Stimulated activated CD8-positive, alpha-beta memory T cell treated with anti-CD3 and anti-CD28 coated beads, Interleukin-7, amount 100 ng/mL, for 24 hours (primary cell): Measurements from ENCODE around the gene KIAA0513.
"Not testable (repeated sequence)": the region's sequence is repeated elsewhere in the genome, so short reads cannot be mapped to it uniquely, and the experiment has no call there.

Experiments used
- DNase-seq: peaks from one replicate; pipeline ENCODE4 v3.0.0-alpha.2; 2020; ENCODE audit warnings: low read depth

The KIAA0513 gene

DNA sequence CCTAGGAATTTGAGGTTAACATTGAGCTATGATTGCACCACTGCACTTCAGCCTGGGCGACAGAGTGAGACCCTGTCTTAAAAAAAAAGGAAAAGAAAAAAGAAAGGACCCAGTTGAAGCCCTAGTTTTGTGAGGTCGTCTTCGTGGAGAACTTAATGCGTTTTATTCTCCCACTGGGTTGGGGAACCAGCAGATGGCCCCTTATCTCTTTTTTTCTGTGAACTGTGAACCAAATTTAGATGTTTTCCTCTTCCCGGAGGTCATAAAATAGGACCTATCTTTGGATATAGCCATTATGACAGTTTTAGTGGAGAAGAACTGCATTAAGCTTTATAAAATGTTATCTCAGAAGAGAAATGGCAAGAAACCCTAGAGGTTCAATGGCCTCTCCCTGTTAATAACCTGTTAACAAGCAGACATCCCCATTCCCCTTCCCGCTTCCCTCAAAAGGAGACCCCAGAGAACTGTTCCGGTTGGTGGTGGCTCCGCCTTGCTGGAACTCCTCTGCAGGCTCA lies 23.5 kb downstream of the KIAA0513 start:
- DNase-seq, result no peak

DNA sequence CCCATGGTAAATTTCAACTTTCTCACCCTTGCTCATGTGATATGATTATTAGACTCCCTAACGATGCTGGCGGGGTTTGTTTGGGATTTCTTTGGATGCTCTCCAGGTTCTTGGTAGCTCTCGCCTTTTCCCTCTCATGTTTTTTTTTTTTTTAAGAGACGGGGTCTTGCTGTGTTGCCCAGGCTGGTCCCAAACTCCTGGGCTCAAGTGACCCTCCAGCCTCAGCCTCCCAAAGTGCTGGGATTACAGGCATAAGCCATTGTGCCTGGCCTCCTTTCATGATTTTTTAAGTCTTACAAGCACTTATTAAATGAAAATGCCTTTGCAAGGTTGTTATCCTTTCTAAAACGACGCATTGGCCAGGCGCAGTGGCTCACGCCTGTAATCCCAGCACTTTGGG lies 24.1 kb downstream of the KIAA0513 start:
- no peak for DNase-seq

- DNase-seq, result no peak
These were observed 24.9 kb downstream of the KIAA0513 start for GRCh38 chr16:85052536-85052935.

DNA sequence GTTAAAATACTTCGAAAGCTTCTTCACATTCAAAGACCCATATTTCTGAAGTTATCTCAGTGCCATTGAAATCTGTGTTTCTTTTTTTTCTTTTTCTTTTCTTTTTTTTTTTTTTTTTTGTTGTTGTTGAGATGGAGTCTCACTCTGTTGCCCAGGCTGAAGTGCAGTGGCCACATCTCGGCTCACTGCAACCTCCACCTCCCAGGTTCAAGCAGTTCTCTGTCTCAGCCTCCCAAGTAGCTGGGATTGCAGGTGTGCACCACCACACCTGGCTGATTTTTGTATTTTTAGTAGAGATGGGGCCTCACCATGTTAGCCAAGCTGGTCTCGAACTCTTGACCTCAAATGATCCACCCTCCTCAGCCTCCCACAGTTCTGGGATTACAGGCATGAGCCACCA lies 26.7 kb downstream of the KIAA0513 start:
- DNase-seq, result not testable (repeated sequence)

- no peak for DNase-seq
These were observed 27.4 kb downstream of the KIAA0513 start for GRCh38 chr16:85054948-85055492.

GRCh38 chr16:85055493-85056210 lies 28.1 kb downstream of the KIAA0513 start:
- DNase-seq, result peak; percentile 41

DNA sequence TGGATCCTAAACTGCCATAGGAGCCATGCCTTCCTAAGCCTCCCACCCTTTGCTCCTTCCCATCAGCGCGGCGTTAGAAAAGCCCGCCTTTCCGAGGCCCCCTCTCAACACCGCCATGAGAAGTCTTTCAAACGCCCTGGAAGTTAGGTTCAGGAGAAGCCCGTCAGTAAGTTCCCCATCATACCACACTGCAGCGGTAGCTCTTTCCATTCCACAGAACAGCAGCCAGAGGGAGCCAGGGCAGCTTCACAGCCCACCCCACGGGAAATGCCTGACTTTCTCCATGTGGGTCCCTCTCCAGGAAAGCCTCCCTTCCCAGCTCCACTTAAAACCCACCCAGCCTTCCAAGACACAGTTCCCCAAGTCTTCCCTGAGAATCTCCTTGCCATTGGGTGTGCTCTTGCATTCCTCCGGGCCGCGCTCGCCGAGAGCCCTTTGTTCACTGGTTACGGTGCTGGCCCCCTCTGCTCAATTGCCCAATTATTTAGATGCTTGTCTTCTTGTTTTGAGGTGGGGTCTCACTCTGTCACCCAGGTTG lies 28.7 kb downstream of the KIAA0513 start:
- no peak for DNase-seq

- DNase-seq, result no peak
These were observed 29.8 kb downstream of the KIAA0513 start for GRCh38 chr16:85057212-85057889.

DNA sequence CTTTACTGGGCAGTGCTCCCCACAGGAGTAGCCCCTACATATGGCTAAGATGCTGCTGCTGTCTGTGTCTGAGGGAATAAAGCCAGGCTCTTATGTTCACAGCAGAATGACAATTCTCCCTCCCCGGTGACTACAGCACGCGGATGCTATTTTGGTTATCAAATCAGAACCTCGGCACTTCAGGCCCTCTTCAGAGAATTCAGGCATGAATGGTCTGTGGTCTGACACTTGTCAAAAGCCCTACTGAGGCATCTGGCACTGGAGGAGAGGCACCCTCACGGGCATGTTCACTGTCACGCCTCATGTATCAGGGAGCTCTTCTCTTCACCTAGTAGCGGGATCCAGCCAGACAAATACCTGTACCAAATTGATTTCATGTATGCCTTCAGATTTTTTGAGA lies 30.4 kb downstream of the KIAA0513 start:
- no peak for DNase-seq

DNA sequence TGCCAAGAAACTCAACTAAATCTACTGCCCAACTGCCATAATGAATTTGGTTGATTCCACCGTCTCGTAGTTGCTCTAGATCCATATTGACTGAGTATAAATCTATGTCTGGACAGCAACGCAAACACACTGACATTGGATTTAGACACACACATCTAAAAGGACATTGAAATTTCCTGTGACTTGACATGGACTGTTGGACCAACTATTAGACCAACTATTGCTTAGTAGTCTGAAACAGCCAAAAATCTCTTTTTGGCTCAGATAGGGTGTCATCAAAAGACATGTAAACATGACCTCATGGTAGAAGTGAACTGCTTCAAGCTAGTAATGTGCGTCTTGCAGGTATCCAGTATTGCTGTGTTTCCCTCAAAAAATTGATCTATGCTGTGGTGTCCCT lies 31.3 kb downstream of the KIAA0513 start:
- DNase-seq, result no peak

- DNase-seq, result no peak
These were observed 34.0 kb downstream of the KIAA0513 start for GRCh38 chr16:85061566-85061965.

- DNase-seq, result no peak
These were observed 34.7 kb downstream of the KIAA0513 start for GRCh38 chr16:85062323-85062722.

DNA sequence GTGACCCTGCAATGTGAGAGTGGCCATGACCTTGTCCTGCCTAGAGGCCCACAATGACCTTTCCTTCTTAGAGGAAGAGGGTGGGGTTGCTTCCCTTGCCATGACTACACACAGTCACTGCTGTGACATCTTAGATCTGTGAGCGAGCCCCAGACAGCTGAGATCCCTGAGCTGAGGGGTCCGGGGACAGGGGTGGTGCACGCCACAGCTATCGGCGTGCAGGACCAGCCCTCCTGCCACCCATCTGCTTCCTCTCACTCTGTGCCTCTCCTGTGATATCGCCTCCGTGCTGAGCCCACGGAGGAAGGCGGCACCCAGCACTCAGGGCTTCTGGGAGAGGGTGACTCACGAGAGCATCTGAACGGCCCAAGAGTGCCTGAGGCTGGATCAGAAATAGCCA lies 35.2 kb downstream of the KIAA0513 start:
- no peak for DNase-seq

- DNase-seq, result no peak
These were observed 36.6 kb downstream of the KIAA0513 start for GRCh38 chr16:85064186-85064585.

DNA sequence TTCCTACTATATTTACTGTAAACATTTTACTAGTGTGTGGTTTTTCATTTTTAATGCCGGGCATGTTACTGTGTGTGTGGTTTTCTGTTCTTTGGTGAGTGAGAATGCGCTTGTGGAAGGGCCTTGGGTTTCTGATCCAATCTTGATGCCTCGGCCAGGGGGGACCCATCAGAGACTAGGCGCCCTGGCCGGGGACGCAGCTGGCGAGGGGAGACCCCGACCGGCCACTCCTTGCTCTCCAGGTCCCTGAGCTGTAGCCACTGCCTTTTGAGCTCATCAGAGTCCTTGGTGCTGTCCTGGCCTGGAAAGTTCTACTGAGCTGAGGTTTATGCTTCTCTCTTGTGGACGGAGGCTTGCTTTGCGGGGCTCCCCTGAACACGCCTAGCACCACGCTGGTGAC lies 37.5 kb downstream of the KIAA0513 start:
- DNase-seq, result no peak

DNA sequence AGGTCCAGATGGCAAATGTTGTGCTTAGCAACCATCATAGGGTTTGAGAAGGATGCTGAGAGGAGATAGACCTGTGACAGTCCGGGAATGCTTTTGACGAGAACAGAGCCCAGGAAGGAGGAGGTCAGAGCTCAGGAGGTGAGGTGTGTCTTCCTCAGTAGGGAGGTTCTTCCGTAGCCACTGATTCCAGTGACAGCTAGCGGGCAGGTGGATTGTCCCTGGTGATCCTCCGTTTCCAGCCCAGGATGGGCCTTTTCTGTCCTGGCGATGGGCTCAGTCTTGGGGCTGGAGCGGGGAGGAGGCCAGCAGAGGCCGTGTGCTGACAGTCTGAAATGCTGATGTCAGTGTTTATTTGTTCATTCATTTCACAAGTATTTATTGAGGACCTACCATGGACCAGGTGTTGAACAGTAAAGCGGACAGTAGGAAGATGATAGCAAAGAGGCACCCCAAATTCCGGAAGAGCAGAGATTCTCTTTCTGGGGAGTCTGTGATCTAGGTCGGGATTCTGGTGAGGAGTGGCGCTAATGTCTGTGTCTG lies 38.8 kb downstream of the KIAA0513 start:
- DNase-seq, result no peak

- DNase-seq, result no peak
These were observed 39.4 kb downstream of the KIAA0513 start for GRCh38 chr16:85067024-85067423.

- DNase-seq, result no peak
These were observed 39.8 kb downstream of the KIAA0513 start for GRCh38 chr16:85067426-85067825.

- DNase-seq, result no peak
These were observed 41.2 kb downstream of the KIAA0513 start for GRCh38 chr16:85068746-85069145.

DNA sequence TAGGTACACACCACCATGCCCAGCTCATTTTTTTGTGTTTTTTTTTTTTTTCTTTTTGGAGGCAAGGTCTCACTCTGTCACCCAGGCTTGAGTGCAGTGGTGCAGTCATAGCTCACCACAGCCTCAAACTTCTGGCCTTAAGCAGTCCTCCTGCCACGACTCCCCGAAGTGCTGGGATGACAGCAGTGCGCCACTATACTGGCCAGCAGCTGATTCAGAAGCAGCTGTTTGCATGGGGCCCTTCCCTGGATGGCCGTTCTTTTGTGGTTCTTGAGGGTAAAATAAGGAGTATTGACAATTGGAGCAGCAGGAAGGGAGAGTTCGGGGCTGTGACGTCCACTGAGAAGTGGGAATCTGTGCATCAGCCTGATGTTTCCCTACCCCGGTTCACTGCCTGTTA lies 41.6 kb downstream of the KIAA0513 start:
- DNase-seq, result no peak

DNA sequence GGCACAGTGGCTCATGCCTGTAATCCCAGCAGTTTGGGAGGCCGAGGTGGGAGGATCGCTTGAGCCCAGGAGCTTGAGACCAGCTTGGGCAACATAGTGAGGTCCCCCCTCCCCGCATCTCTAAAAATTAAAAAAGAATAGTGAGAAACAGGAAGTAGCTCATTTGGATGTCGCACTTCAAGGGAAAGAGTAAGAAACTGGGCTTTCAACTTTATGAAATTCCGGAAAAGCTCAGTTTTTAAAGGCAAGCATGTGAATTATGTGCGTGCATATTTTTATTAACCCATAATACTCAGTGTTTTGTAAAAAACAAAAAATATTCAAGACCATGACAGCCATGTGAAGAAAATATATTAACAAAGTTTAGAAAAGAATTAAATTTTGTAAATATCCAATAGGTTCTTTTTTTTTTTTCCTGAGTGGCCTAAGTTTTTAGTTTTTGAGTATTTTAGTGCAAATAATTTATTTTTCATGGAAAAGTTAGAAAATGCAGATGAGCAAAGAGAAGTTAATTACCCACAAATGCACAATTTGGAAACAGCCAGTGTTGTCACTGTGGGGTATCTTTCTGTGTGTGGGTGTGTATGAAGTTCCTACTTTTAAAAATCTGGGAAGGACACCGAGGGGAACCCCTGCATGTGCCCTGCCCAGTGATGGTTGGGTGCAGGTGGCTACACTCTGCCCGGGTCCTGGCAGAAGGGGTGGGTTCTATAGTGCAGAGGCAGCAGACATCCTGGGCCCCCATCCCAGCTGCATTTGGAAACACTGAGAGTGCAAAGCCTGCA lies 44.7 kb downstream of the KIAA0513 start:
- no peak for DNase-seq

- DNase-seq, result no peak
These were observed 45.4 kb downstream of the KIAA0513 start for GRCh38 chr16:85072947-85073346.
